Esophagus muscularis mucosa (tissue), 4 donors: Measurements from ENCODE around the gene SHF. TPM values are rescaled to one million over a fixed set of nuclear protein-coding genes. Genes with fewer than 3 reads are reported as not detected.

Experiments used
- DNase-seq: peaks from one replicate; pipeline ENCODE4 v3.0.0-alpha.2; 2017; ENCODE audit errors: extremely low spot score
- H3K27ac ChIP-seq, 4 donors: fragments of 200-600 bp; sonication (generic); replicated peaks in 1 of 4; 1 replicate in 3 of 4; 2 replicates in 1 of 4; pipeline ENCODE4 v1.5.1; 2016 to 2019; ENCODE audit warnings: mild to moderate bottlenecking in 1 of 4
- H3K27me3 ChIP-seq, 4 donors: fragments of 200-600 bp; sonication (generic); one replicate each; pipeline versions ENCODE4 v1.5.1 to v1.6.0; 2016 to 2019
- H3K36me3 ChIP-seq, 4 donors: fragments of 200-600 bp; sonication (generic); one replicate each; pipeline ENCODE4 v1.5.1; 2016 to 2019
- H3K4me1 ChIP-seq, 4 donors: fragments of 200-600 bp; sonication (generic); one replicate each; pipeline ENCODE4 v1.5.1; 2016 to 2019
- H3K4me3 ChIP-seq, 4 donors: fragments of 200-600 bp; sonication (generic); 1 replicate in 2 of 4; 2 replicates in 2 of 4; pipeline ENCODE4 v1.5.1; 2016 to 2019; ENCODE audit warnings: mild to moderate bottlenecking in 4 of 4, moderate library complexity in 1 of 4
- H3K9me3 ChIP-seq, 4 donors: fragments of 200-600 bp; sonication (generic); 1 replicate in 3 of 4; 2 replicates in 1 of 4; pipeline ENCODE4 v1.5.1; 2016 to 2019
- CTCF ChIP-seq, 3 experiments: fragments of 200-600 bp in 2 of 3; fragments of 450-650 bp in 1 of 3; sonication (generic) in 2 of 3; IDR thresholded peaks; one replicate each; pipeline ENCODE4 v1.5.1; 2017 to 2019; ENCODE audit warnings: antibody characterized with exemption in 3 of 3, mild to moderate bottlenecking in 2 of 3, moderate library complexity in 1 of 3
- EP300 ChIP-seq: sonication (generic); formaldehyde crosslinking; IDR thresholded peaks from one replicate; pipeline ENCODE4 v1.6.1; 2017; ENCODE audit warnings: antibody characterized with exemption
- POLR2A ChIP-seq: fragments of 450-650 bp; IDR thresholded peaks from one replicate; pipeline ENCODE4 v1.6.1; 2017; ENCODE audit warnings: antibody characterized with exemption, moderate library complexity, mild to moderate bottlenecking, low read depth
- POLR2AphosphoS5 ChIP-seq, 2 donors: sonication (generic); formaldehyde crosslinking; IDR thresholded peaks; one replicate each; pipeline ENCODE4 v1.6.1; 2017; ENCODE audit warnings: antibody characterized with exemption in 2 of 2
- WGBS: methylation state at CpG from one replicate; pipeline ENCODE4 v1.1.5; 2018; 5-methylcytosine and 5-hydroxymethylcytosine counted together
- intact Hi-C: fragments of 100-400 bp; cut with DNase I; formaldehyde crosslinking; loops from one replicate; pipeline ENCODE4 v1.15.1; 2023
- total RNA-seq, 4 donors: library from RNA; depleted of rRNA; stranded (reverse); fragments of >200 nt; gene quantifications; one replicate each; pipeline versions ENCODE4 v1.1.0 to v1.2.1, GENCODE V29; 2016

SHF gene
- total RNA-seq, 4 donors from 2014 or later, result 4.6 to 15.4 (median 10.2) TPM

DNA sequence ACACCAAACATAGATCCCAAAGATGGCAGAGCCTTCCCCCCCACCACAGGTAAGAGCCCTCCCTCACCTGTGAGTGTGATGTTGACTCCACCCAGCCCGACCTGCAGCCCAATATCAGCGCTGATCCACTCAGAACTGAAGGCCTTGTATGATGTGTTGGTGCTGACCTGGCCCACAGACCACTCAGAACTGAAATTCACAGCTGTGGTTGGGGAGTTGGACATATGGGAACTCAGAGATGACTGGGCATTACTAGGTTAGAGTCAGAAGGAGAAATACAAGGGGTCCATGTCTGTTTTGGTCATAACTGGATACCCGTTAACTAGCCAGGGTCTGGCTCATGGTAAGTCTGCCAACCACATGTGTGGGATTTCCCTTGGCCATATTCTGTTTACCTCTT lies 66.7 kb downstream of the SHF start:
- peaks cover 14 to 23% (median 20%) of the 10 kb centered on the region in 4 donors for H3K4me1 ChIP-seq
- no peaks in the 10 kb centered on the region for H3K9me3 ChIP-seq
- no peak overlapping the region for H3K27ac ChIP-seq
- intact Hi-C loops, result no loop called here
- H3K27me3 ChIP-seq, result peaks cover 7 to 91% (median 27%) of the 10 kb centered on the region in 4 donors
- H3K36me3 ChIP-seq, result no peaks in the 10 kb centered on the region
- no peak for TF ChIP-seq POLR2A
- TF ChIP-seq CTCF (IDR thresholded peaks at IDR 0.05), result no peak
- TF ChIP-seq POLR2AphosphoS5 (IDR thresholded peaks at IDR 0.05), result no peak
- no peak for TF ChIP-seq EP300
- H3K4me3 ChIP-seq, result no peak overlapping the region
- DNase-seq, result no peak
- 69% methylated on average over 3 of the region's 3 CpGs for WGBS

- no peak for DNase-seq
- H3K36me3 ChIP-seq, result no peaks in the 10 kb centered on the region
- intact Hi-C loops, result no loop called here
- H3K4me3 ChIP-seq, result no peak overlapping the region
- peaks cover 14 to 23% (median 20%) of the 10 kb centered on the region in 4 donors for H3K4me1 ChIP-seq
- H3K9me3 ChIP-seq, result no peaks in the 10 kb centered on the region
- no peak overlapping the region for H3K27ac ChIP-seq
- 93% methylated on average over 7 of the region's 10 CpGs for WGBS
- TF ChIP-seq CTCF (IDR thresholded peaks at IDR 0.05), result no peak
- TF ChIP-seq EP300, result no peak
- TF ChIP-seq POLR2AphosphoS5 (IDR thresholded peaks at IDR 0.05), result no peak
- TF ChIP-seq POLR2A, result no peak
- H3K27me3 ChIP-seq, result peaks cover 7 to 91% (median 31%) of the 10 kb centered on the region in 4 donors
These were observed 67.4 kb downstream of the SHF start for GRCh38 chr15:45120081-45120972.

DNA sequence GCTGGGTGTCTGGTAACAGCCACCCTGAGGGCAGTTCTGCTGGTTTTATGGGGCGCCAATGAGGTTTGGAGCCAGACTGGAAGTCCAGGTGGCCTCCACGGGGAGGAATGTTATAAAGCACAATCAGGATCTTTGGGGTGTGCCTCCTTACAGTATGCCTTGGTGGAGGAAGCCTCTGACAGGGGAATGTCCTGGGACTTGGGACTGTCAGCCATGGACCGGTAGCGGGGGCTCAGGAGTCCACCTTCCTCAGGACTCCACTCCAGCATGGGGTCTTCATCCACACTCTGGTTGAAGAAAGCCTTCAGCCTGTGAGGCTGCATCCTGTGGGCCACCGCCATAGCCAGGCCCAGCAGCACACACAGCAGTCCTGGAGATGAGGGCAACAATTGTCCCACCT lies 68.8 kb downstream of the SHF start:
- intact Hi-C loops, result no loop called here
- H3K27me3 ChIP-seq, result peaks cover 7 to 94% (median 35%) of the 10 kb centered on the region in 4 donors
- 88% methylated on average over 3 of the region's 5 CpGs for WGBS

DNA sequence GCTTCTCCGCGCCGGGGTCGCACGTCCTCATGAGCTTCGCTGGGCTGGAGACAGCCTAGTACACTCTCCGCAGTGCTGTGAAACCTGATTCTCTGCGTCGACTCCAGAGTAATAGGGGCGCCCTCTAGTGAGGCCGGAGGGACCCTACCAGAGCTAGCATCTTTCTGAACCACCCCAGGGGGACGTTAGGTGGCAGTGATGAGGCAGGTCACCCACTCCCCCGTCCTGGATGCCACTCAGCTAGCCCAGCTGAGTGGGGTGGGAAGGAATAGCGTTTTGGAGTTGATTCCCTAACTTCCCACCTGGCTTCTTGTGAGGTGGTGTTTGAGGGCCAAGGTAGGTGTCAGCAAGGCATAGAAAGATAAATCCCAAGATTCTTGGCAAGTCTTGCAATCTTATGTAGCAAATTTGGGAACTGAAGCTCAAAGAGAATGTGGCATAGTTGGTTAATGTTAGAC lies 69.6 kb downstream of the SHF start:
- Histone ChIP-seq H3K4me1 (peaks cover 20 to 40% (median 30%) of the 10 kb centered on the region in 4 donors), H3K9me3 (no peaks in the 10 kb centered on the region), H3K4me3 (peak overlapping the region; percentile 30 to 44 (median 39)), H3K27me3 (peaks cover 7 to 99% (median 43%) of the 10 kb centered on the region in 4 donors), H3K27ac (no peak overlapping the region), H3K36me3 (no peaks in the 10 kb centered on the region)
- TF ChIP-seq POLR2AphosphoS5 (IDR thresholded peaks at IDR 0.05) (peak in 1 of 2 donors; percentile 44), POLR2A (no peak), CTCF (IDR thresholded peaks at IDR 0.05) (peak; percentile 74 to 93 (median 75))
- WGBS, result 3% methylated on average over 11 of the region's 14 CpGs
- peak; percentile 93 for DNase-seq
- intact Hi-C loops, result no loop called here

More for the DNA sequence above, 68.8 kb downstream of the SHF start:
- H3K4me1 ChIP-seq, result peaks cover 19 to 32% (median 27%) of the 10 kb centered on the region in 4 donors
- no peaks in the 10 kb centered on the region for H3K9me3 ChIP-seq
- no peak for DNase-seq
- H3K27ac ChIP-seq, result no peak overlapping the region
- no peak overlapping the region for H3K4me3 ChIP-seq
- no peaks in the 10 kb centered on the region for H3K36me3 ChIP-seq
- TF ChIP-seq POLR2A, result no peak
- TF ChIP-seq EP300, result no peak
- TF ChIP-seq POLR2AphosphoS5 (IDR thresholded peaks at IDR 0.05), result no peak
- no peak for TF ChIP-seq CTCF (IDR thresholded peaks at IDR 0.05)
